Choroid plexus epithelial cell (primary cell): ENCODE measurements around the gene BOLA3.
A peak's percentile ranks its signal among the peaks of the same experiment; 100 is the strongest.

Source experiments
- DNase-seq: peaks from one replicate; pipeline ENCODE4 v3.0.0-alpha.2; 2010; ENCODE audit warnings: low read depth
- H3K4me3 ChIP-seq: 2 replicates; pipeline ENCODE4 v1.5.1; 2011; ENCODE audit warnings: low read depth, mild to moderate bottlenecking, control low read depth, low read length, moderate library complexity
- TF ChIP-seq, protein P1 (sequence below): conservative IDR thresholded peaks from 2 replicates; pipeline ENCODE4 v1.5.1; 2011; ENCODE audit warnings: low read depth, mild to moderate bottlenecking, control low read depth, inconsistent platforms, low read length, moderate library complexity

The BOLA3 gene

DNA sequence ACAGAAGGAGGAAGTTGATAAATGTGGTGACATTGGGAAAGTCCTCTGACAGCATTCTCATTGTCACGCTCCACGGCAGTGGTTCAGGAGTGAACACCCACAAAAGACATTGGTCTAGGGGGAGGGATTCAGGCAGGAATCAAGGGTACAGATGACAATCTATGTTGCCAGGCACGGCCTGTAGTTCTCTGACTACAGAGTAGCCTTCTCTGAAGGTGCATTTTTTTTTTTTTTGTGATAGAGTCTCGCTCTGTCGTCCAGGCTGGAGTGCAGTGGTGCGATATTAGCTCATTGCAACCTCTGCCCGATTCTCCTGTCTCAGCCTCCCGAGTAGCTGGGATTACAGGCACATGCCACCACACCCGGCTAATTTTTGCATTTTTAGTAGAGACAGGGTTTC lies 38.3 kb upstream of the BOLA3 start:
- TF ChIP-seq, protein P1, sequence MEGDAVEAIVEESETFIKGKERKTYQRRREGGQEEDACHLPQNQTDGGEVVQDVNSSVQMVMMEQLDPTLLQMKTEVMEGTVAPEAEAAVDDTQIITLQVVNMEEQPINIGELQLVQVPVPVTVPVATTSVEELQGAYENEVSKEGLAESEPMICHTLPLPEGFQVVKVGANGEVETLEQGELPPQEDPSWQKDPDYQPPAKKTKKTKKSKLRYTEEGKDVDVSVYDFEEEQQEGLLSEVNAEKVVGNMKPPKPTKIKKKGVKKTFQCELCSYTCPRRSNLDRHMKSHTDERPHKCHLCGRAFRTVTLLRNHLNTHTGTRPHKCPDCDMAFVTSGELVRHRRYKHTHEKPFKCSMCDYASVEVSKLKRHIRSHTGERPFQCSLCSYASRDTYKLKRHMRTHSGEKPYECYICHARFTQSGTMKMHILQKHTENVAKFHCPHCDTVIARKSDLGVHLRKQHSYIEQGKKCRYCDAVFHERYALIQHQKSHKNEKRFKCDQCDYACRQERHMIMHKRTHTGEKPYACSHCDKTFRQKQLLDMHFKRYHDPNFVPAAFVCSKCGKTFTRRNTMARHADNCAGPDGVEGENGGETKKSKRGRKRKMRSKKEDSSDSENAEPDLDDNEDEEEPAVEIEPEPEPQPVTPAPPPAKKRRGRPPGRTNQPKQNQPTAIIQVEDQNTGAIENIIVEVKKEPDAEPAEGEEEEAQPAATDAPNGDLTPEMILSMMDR: no peak
- DNase-seq: no peak
- H3K4me3 ChIP-seq: no peak overlapping the region

DNA sequence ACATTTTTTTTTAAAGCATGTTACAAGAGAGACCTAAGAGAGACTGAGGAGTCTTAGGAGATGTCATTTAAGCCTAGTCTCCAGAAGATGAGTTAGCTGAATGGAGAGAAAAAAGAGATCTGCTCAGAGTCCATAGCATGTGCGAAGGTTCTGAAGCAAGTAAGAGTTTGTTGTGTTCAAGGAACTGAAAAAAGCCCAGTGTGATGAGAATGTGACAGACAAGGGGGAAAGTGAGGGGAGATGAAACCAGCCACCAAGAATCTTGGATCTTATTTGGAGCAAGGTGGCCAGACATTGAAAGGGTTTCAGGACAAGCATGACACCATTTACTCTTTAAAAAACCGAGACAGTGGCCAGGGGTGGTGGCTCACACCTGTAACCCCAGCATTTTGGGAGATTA lies 36.2 kb upstream of the BOLA3 start:
- no peak for DNase-seq
- no peak overlapping the region for H3K4me3 ChIP-seq
- TF ChIP-seq, protein P1: no peak

DNA sequence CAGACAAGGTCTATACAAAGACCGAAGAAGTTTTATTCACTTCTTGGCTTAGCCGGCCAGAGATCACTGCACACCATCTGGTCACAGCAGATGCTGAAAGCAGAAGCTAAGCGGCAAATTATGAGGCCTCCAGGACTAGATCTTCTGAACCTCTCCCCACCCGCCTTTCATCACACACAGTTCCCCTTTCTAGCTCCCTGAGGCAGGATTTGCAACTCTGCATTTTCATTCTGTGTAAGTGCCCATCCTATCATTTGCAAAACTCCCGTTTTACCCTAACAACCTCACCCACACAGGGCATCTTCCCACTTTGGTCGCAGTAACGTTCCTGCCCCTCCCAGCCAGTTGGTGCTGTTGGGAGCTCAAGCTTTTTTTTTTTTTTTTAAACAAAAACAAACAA lies 34.0 kb upstream of the BOLA3 start:
- no peak overlapping the region for H3K4me3 ChIP-seq
- TF ChIP-seq, protein P1: no peak
- DNase-seq: no peak

DNA sequence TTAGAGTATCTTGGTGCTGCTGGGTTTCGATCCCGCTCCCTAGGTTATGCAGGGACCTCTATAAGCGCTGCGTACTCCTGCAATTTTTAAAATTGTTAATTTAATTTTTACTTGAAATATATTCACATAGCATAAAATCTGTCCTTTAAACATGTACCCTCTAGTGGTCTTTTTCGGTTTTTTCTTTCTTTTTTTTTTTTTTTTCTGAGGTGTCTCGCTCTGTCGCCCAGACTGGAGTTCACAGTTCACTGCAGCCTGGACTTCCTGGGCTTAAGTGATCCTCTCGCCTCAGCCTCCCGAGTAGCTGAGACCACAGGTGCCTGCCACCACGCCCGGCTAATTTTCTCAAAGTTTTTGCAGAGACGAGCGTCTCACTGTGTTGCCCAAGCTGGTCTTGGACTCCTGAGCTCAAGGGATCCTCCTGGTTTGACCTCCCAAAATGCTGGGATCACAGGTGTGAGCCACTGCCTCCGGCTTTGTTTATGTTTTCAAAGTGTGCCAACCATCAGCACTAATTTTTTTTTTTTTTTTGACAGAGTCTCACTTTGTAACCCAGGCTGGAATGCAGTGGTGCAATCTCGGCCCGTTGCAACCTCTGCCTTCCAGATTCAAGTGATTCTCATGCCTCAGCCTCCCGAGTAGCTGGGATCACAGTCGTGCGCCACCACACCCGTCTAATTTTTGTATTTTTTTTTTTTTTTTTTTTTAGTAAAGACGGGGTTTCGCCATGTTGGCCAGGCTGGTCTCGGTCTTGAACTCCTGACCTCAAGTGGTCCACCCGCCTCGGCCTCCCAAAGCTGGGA lies 31.6 kb upstream of the BOLA3 start:
- peak overlapping the region; percentile 77 for H3K4me3 ChIP-seq
- TF ChIP-seq, protein P1: peak; percentile 41
- no peak for DNase-seq

DNA sequence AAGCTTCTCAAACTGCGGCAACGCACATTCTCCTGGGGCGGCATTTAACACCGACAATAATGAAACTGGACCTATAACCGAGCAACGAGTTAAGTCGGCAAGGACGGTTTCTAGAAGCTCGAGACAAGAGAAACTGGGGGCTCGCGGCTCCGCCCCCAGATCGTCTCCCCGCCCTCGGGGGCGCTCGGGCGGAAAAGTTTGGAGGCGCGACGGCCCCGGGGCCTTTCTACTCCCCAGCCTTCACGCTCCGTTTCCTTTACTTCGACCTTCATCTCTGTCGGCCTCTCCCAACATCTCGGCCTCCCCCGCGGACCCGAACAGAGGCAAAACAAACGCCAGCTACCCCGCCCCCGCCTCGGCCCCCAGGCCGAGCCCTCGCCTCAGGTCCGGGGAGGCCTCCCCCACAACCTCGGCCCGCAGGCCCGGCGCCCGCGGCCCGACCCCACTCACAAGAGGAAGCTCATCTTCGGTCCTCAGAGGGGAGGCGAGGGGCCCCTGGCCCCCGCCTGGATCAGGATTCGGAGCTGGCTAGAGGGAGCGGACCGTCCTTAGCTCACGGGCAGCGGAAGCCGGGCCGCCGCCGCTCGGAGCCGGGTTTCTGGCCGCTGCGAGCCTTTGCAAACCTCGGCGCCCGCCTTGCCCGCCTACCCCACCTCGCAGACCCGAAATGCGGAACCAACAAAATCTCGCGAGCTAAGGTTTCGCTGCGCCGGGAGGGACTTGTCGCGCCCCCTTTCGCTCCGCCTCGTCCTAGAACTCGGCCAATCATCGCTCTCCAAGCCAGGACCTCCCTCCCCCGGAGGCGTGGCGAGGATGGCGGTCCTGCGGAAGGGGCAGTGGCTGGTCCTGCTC lies 30.7 kb upstream of the BOLA3 start, which contains the start of gene MOB1A:
MOB1A (minus strand) TSS at position 669 of the 852 bp plus-strand sequence; CDS start at position 464, 205 bp downstream.
- peak; percentile 99 for DNase-seq
- TF ChIP-seq, protein P1: no peak
- peak within 1 kb of the TSS; percentile 77 for H3K4me3 ChIP-seq

DNA sequence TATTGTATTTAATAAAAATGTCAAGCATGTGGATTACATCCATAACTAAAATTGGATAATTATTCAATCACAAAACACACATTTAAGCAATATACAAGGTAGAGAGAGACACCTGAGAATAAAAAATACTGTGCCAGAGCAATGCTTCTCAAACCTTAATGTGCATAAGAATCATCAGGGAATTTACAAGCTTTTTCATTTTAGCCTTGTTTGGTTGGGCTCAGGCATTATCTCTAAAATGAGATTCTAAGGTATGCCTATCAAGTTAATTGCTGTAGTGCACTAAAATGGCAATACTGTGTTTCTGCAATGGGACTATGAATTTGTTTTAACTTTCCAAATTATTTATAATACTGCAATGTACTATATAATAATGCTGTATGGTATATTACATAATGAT lies 30.0 kb upstream of the BOLA3 start:
- no peak for DNase-seq
- TF ChIP-seq, protein P1: no peak
- peak overlapping the region; percentile 77 for H3K4me3 ChIP-seq
